HG02642 (cell line): ENCODE data around the gene RBP7.
"Not testable (repeated sequence)": the region's sequence is repeated elsewhere in the genome, so short reads cannot be mapped to it uniquely, and the experiment has no call there.

Experiments used
- ATAC-seq: cut with Tn5 transposase; IDR thresholded peaks from one replicate; pipeline ENCODE4 v1.9.1; 2021; ENCODE audit warnings: mild to moderate bottlenecking; ENCODE audit not compliant: unreplicated experiment, poor library complexity

The RBP7 gene

GRCh38 chr1:9996624-9997582 is at the start of gene RBP7:
Gene RBP7 (plus strand): TSS chr1:9997228. CDS start chr1:9997259, 31 bp downstream.
- ATAC-seq: no peak

DNA sequence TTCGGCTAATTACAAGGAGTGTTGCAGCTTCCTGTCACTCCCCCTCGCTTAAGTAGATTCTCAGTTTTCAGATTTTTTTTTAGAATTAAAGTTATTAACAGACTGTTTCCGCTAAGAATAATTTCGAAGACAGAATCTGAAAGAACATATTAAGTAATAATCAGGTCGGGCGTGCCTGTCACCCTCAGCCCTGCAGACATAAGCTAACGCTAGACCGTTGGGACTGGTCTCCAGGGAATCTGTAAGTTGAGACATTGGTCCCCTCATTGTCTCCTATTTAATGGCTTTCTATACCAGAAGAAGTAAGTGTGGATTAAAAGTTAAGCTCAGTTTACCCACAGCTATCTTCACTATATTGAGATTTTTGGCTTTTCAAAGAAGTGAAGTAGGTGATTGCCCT is 39.3 kb upstream of the RBP7 start:
- no peak for ATAC-seq

DNA sequence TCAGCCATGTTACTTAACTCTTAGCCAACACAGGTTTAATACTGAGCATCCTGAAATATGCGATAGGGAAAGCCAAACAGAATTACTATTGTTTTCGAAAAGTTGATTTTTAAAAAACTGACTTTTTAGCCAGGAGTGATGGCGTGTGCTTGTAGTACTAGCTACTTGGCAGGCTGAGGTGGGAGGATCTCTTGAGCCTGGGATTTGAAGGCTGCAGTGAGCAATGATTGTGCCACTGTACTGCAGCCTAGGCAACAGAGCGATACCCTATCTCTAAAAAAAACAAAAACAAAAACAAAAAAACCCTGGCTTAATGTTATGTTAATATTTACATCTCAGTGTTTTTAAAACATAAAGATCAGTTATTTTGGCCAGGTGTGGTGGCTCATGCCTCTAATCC is 37.0 kb upstream of the RBP7 start:
- no peak for ATAC-seq

DNA sequence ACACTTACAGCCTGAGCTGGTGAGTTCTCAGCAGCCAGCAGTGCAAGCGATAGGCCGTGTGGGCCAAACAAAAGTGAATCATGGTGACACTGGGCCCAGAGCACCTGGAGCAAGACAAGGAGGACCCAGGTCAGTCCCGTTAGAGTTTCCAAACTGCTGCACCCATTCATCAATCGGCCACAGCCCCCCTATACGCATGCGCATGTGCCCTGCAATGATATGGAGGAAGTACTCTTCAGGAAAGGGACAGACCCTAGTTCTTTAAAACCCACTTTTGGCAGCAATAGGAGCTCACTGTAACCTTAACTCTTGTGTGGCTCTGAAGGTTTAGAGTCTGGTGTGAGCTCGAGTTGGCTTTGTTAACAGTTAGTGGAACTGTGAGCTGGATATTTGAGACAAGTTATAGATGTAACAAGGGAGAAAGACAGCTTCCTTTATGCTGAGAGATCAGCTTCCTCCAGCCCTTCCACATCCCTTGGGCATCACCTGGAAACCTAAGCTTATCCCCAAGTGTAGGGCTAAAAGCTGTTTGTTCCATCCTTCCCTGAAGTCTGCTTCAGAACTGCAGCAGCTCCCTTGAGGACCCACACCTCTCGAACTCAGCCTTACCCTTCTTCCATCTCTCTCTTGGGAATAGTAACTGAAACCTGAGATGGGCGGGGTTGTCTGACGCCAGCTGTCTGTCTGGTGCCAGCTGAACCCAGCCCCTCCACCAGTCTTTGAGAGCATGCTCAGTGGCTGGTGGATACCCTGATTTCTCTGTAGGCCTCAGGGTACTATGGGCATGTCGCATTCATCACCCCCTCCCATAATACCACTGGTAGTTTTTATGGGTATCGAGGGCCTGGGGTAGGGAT is 36.1 kb upstream of the RBP7 start:
- ATAC-seq: peak; percentile 48

DNA sequence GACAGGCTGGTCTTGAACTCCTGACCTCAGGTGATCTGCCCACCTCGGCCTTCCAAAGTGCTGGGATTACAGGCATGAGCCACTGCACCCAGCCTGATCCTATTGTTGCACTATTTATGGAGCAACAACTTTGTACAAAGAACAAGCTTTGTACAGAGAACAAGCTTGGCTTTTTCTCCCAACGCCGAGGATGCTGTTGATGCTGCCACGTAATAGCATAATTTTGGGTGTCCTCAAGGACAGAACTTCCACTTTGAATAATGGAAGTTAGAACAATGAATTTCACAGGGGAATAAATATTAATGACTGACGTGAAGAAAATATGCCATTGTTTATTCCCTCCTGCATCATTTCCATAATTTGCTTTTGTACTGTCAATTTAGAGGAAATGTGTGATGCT is 12.8 kb upstream of the RBP7 start:
- ATAC-seq: no peak

DNA sequence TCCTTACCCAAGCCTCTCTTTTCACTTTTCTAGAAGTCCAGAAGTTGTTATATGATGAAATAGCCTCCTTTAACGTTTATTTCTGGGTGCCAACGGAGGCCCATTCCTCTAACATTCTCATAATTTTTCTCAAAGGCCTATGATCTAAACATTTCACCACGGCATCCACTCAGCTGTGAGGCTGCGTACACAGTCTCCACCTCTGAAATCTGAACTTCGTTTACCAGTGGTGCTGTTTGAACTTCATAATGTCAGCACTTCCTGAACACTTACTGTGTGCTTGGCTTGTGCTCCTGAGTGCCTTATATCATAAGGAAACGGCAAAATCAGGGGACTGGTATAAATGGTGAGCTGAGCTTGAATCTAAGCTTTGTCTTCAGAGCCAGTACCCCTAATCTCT is 12.0 kb upstream of the RBP7 start:
- no peak for ATAC-seq

DNA sequence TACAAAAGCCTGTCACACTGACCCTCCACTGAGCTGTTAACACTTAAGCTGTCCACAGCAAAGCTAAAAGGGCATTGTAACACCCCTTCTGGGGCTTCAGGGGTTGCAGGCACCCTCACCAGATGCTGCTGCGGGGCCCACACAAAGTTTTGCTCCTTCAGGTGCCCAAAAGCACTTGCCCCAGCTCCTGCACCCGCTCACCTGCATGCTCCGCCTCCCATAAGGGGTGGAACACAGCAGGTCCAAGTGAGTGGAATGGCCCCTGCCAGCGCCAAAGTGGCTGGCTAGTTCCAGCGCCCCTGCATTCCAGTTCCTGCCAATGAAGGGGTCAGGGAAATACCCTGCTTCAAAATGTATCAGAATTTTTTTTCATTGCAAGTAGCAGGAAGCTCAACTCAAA is 7.3 kb upstream of the RBP7 start:
- ATAC-seq: no peak

- ATAC-seq: no peak
Measured at GRCh38 chr1:9990944-9991343, 6.1 kb upstream of the RBP7 start.

GRCh38 chr1:9992910-9993309 is 4.1 kb upstream of the RBP7 start:
- ATAC-seq: no peak

GRCh38 chr1:9993561-9994075 is 3.4 kb upstream of the RBP7 start:
- no peak for ATAC-seq

GRCh38 chr1:10001016-10001665 is 4.1 kb downstream of the RBP7 start:
- no peak for ATAC-seq

DNA sequence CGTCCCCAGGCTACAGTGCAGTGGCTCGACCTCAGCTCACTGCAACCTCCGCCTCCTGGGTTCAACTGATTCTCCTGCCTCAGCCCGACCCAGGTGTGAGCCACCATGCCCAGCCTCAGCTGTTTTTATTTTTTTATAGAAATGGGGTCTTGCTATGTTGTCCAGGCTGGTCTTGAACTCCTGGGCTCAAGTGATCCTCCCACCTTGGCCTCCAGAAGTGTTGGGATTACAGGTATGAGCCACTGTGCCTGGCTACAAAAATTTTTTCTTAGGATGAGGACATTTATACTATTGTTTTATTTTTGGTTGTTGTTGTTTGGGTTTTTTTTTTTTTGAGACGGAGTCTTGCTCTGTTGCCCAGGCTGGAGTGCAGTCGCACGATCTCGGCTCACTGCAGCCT is 8.2 kb downstream of the RBP7 start:
- ATAC-seq: not testable (repeated sequence)

DNA sequence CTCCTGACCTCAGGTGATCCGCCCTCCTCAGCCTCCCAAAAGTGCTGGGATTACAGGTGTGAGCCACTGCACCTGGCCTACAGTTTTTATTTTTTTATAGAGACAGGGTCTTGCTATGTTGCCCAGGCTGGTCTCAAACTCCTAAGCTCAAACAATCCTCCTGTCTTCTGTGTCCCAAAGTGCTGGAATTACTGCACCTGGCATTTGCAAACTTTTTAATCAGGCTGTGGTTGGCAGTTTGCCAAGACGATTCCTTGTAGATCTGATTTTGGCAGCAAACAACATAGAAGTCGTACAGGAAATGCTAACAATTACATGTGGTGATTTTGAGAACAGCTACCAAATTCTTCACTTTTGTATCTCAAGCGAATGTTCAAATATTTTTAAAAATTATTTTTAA is 10.1 kb downstream of the RBP7 start:
- no peak for ATAC-seq

GRCh38 chr1:10014016-10014415 is 17.0 kb downstream of the RBP7 start:
- no peak for ATAC-seq

DNA sequence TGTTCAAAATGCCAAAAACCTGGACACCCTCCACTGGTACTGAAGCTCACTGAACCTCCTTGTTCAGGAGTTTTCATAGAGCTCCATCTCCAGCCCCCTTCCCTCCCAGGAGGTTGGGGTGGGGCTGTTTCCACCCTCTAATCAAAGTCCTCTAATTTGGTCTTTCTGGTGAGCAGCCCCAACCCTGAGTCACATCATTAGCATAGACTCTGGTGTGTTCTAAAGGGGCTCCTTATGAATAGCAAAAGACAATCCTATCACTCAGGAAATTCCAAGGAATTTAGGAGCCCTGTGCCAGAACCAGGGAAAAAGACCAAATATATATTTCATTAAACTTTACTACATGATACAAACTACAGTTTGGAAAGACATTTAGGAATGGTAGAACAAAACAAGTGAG is 22.5 kb downstream of the RBP7 start:
- ATAC-seq: no peak

GRCh38 chr1:10020086-10020485 is 23.1 kb downstream of the RBP7 start:
- ATAC-seq: no peak

GRCh38 chr1:10020678-10021077 is 23.6 kb downstream of the RBP7 start:
- ATAC-seq: not testable (repeated sequence)

- ATAC-seq: not testable (repeated sequence)
Measured at GRCh38 chr1:10021992-10022391, 25.0 kb downstream of the RBP7 start.

DNA sequence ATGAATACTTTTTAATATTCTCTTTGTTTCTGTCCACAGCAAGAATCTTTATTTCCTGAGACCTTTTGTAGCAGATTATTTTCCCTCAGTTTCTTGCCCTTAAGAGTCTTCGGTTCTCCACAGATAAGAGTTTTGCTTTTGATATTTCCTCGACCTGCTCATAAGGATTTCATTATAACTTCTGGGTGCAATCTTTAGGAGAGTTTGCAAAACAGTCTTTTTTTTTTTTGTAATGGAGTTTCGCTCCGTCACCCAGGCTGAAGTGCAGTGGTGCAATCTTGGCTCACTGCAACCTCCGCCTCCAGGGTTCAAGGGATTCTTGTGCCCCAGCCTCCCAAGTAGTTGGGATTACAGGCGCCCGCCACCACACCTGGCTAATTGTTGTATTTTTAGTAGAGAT is 25.6 kb downstream of the RBP7 start:
- ATAC-seq: no peak

GRCh38 chr1:10025354-10025753 is 28.3 kb downstream of the RBP7 start:
- no peak for ATAC-seq
